ENCODE results near the gene GNL3.

GRCh38 chr3:52714335-52715302 lies 28.8 kb downstream of the GNL3 start:
- TF ChIP-seq ZNF274 (IDR thresholded peaks at IDR 0.05; ENCODE audit: low read depth, low read length) (no peak), YY1 (IDR thresholded peaks at IDR 0.05; ENCODE audit: insufficient read depth, insufficient read length) (no peak), SUZ12 (IDR thresholded peaks at IDR 0.05; ENCODE audit: extremely low read depth, insufficient read depth, insufficient read length) (no peak)

All from NT2/D1 (cell line).